ENCODE data around the gene MACROD1.
A peak's percentile ranks its signal among the peaks of the same experiment; 100 is the strongest.

The MACROD1 gene, protein sequence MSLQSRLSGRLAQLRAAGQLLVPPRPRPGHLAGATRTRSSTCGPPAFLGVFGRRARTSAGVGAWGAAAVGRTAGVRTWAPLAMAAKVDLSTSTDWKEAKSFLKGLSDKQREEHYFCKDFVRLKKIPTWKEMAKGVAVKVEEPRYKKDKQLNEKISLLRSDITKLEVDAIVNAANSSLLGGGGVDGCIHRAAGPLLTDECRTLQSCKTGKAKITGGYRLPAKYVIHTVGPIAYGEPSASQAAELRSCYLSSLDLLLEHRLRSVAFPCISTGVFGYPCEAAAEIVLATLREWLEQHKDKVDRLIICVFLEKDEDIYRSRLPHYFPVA

DNA sequence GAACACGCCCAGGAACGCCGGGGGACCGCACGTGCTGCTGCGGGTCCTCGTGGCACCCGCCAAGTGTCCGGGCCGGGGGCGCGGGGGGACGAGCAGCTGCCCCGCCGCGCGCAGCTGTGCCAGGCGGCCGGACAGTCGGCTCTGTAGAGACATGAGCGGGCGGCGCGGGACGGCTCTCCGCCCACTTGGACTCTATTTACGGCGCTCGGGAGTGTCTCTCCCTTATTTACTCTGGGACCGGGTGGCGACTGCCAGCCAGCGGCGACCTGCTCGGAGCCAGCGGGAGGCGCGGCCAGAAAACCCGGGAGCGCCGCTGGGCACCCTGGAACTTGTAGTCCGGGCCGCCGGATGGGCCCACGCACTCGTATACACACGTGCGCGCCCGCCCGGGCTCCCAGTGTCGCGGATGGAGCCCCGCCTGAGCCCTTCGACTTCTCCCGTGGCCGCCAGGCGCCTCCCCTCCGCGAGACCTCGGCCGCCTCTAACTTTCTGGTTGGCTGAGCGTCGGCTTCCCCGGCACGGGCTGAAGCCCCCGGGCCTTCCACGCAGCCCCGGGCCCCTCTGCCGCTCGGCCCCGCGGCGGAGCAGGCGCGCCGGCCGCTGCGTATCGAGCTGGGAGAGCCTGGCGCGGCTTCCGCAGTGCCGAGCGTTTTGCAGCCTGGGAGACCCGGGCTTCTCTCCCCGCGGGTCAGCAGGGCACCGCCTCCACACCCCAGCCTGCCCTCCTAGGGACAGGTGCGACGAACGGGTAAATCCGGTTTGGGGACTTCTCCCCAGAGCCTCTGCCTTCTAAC lies at the start of gene MACROD1:
Gene MACROD1 (minus strand): TSS at position 272 of the 794 bp plus-strand sequence. CDS start 119 bp downstream, at position 153.
- peak; percentile 96 for DNase-seq

DNA sequence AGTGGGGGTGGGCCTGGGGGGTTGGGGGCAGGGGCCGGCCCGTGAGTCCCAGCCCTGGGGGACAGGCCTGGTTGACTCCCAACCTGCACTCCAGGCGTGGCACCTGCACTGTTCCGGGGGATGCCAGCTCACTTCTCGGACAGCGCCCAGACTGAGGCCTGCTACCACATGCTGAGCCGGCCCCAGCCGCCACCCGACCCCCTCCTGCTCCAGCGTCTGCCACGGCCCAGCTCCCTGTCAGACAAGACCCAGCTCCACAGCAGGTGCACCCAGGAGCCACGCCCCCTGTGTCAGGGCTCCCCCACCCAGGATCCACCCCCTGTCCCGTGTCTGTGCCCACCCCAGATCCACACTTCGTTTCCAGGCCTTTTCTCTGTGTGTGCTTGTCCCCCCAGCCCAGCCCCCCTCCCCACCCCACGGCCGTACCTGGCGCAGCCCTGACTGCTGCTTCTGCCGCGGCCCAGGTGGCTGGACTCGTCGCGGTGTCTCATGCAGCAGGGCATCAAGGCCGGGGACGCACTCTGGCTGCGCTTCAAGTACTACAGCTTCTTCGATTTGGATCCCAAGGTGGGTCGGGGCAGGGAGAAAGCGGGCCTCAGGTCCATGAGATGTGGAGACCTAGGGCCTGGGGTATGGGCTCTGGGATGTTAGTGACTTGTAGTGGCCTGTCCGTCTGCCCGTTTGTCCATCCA lies 45.4 kb upstream of the MACROD1 start:
- no peak for DNase-seq

DNA sequence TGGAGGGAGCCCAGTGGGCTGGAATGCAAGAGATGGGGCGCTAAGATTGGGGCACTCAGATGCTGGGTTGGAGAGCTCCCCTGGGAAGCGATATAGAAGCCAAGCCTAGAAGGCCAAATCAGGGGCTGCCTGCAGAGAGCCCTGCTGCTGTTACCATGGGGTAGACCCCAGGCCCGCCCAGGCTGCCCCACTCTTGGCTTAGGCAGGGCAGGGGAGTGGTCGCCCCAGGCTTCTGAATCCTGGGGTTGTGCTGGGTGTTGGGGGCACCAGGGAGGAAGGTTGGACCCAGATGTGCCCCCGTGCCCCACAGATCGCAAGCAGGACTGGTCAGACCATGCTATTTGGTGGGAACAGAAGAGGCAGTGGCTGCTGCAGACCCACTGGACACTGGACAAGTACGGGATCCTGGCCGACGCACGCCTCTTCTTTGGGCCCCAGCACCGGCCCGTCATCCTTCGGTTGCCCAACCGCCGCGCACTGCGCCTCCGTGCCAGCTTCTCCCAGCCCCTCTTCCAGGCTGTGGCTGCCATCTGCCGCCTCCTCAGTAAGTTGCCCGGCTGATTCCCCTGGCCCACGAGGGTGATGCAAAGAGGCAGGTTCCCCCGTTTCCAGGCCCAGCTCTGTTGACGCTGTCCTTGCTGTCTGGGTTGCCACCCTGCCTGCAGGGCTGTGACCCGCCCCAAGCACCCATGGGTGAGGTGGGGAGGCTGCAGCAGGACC lies 44.5 kb upstream of the MACROD1 start:
- DNase-seq = no peak

DNA sequence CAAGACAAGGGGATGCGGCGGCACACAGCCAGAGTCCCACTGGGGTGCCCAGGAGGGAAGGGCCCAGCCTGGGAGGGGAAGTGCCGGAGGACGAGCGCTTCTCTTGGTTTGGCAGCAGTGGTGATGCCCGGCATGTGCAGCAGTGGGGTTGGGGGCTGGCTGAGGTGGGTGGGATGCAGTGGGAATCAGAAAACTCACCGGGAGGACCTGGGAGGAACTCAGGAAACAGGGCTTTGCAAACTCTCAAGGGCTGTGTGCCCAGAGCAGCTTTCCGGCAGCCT lies 43.6 kb upstream of the MACROD1 start:
- no peak for DNase-seq

DNA sequence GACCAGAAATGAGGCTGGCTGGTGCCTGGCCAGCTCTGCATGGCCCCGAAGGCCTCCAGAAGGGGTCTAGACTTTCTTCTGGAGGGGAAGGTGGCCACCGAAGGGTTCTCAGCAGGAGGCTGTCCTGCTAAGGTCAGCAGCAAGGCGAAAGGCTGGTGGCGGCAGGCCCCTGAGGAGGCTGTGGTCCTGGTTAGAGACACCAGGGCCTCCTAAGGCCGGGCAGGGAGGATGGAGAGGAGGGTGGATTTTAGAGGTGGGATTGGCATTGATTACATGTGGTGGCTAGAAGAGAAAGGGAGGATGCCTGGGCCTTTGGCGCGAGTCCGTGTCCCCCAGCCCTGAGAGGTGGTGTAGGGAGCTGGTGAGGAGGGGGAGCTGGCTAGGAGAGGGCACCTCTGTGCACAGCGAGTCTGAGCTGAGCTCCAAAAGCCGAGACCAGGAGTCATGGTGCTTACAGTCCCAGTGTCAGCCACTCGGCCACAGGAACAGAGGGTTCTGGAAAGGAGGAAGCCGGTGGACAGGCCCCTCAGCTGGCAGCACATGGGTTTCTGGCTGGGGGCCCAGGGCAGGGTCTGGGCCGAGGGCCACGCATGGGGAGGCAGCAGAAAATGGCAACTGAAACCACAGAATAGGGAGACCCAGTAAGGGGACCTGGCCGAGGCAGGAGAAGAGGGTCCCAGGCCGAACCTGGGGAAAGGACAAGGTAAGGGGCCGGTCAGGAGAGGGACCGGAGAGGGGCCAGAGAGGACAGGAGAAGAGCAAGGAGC lies 43.1 kb upstream of the MACROD1 start:
- DNase-seq = no peak

DNA sequence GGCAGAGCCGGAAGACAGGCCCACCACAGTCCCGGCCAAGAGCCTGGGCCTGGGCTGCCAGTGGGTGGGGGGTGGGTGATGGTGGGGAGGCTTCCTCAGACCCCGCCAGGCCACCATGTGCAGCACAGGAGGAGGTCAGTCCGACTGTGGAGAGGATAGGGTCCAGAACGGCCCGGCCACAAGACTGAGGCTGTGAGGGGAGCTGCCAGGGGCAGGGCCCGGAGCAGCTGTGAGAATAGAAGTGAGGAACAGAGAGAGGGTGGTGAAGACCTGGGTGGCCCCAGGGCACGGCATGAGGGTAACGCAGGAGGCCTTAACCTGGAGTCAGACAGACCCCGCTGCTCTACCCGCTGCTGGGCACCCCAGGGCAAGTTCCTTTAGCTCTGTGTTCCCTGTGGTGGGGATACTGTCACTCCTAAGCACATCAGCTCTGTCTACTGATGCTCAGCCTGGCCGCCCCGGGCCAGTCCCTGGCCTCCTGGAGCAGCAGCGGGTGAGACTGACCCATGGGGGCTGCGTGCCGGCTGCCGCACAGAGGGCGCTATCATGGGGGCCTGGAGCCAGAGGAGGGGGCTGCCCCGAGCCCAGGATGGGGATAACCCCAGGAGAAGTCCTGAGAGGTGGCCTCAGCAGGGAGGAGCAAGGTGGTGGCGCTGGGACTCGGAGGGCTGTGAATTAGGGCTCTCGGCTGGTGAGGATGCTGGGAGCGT lies 42.3 kb upstream of the MACROD1 start:
- DNase-seq = no peak

DNA sequence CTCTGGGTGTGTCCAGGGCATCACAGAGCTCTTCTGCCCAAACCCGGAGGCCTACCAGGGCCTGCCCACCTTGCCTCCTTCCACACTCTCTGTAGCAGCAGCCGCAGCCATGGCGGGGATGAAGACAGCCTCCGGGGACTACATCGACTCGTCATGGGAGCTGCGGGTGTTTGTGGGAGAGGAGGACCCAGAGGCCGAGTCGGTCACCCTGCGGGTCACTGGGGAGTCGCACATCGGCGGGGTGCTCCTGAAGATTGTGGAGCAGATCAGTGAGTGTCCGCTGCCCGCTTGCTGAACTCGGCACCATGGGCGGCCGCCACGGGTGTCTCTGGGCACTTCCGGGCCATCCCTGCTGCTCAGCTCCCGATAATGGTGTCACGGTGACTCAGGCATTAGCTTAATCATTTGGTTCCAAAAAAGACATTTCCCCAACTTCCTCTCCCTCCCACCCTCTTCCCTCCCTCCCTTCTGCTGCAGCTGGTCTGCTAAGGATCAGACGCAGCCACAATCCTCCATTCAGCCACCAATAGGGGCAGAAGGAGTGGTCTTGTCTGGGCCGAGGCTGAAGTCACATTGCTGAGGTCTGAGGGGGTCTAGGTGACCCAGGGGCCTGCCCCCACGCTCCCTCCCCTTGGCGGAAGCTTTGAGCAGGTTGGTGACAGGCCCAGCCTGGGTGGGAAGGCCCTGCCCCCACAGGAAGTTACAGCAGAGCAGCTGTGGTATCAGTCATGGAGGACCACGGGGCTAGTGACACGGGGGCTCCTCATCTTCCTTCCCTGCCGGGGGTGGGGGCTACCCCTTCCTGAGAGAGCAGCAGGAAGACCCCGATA lies 41.6 kb upstream of the MACROD1 start:
- DNase-seq = no peak

DNA sequence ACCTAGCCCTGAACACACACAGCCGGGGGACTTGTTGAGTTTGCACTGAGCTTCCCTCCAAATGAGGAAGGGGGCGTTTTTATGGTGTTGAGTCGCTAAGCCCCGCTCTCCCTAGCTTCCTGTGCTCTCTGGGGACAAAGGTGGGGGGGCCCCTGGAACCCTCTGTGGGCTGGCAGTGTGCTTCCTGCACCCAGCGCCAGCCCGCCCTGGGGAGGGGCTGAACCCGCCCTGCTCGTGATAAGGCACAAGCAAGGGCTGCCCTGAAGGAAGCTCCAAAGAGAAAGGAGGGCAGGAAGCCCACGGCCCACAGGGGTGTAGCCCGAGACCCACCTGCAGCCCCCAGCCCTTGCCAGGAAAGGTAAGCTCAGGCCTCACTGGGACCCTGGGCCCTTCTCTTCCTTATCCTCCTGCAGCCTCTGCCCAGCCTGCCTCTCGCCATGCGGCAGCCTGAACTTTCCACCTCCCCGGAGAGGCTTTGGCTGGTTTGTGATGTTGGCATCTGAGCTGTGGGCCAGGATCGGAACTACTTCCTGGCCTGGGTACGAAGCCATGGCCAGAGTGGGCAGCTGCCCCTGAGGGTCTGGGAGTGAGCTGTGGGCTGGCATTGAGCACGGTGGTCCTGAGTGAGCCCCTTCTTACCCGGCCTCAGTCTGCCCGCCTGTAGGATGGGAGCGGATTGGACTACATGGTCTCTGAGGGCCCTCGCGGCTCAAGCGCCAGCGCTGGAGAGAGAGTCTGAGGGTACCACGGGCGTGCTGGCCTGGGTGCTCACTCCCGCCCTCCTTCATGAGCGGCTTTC lies 40.7 kb upstream of the MACROD1 start, which contains the start of gene FERMT3:
Gene FERMT3 (plus strand): TSS at position 265 of the 799 bp plus-strand sequence. CDS start 644 bp downstream, outside the sequence.
- DNase-seq = no peak

DNA sequence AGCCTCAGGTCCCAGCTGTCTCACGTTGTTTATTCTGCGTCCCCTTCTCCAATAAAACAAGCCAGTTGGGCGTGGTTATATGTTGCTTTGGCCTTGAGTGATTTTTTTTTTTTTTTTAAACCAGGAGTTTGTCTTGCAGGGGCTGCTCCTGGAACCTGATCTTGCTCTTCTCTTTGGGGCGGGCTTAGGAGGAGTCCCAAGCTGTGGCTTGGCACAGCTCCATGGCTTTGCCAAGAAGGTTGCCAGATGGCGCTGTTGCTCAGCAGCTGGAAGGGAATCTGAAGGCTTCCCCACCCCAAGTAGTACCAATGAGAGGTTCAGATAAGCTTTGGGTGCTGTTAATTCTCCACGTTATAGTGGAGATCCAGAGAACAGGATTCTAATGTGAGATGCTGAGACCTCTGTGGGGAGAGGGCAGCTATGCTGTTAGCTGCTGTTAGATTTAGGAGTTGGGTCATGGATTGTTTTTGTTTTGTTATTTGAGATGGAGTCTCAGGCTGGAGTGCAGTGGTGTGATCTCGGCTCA lies 38.6 kb upstream of the MACROD1 start:
- DNase-seq = peak; percentile 59

DNA sequence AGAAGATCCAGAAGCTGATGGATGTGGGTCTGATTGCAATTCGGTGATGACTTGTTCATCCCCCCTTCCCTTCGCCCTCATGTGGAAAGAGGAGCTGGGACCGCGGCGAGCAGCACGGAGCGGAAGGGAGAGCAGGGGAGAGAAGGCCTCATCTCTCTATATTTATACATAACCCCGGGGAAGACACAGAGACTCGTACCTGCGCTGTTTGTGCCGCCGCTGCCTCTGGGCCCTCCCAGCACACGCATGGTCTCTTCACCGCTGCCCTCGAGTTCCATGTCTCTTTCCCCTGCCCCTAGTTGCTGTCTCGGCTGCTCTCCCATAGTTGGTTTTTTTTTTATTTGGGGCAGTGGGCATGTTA lies 38.1 kb upstream of the MACROD1 start:
- no peak for DNase-seq

DNA sequence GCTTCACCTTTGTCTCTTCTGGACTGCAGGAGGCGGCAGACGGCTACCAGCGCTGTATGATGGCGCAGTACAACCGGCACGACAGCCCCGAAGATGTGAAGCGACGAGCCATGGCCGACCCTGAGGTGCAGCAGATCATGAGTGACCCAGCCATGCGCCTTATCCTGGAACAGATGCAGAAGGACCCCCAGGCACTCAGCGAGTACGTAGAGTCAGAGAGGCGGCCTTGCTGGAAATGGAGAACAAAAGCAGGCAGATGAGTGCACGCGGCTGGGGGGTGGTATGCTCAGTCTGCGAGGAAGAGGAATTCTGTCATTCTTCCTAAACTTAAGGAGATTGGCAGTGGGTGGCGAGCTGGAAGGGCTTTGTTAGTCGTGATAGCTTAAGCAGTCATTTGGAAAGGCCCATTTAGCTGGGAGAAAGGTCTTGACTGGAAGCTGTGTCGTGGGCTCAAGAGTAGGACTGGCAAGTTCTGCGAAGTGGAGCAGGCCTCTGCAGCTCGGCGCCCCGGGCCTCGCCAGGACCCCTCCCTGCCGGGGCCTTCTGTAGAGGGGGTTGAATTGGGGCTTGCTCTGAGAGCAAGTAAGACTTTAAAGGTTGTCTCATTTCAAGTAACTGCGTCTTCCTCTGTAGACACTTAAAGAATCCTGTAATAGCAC lies 37.6 kb upstream of the MACROD1 start:
- no peak for DNase-seq

DNA sequence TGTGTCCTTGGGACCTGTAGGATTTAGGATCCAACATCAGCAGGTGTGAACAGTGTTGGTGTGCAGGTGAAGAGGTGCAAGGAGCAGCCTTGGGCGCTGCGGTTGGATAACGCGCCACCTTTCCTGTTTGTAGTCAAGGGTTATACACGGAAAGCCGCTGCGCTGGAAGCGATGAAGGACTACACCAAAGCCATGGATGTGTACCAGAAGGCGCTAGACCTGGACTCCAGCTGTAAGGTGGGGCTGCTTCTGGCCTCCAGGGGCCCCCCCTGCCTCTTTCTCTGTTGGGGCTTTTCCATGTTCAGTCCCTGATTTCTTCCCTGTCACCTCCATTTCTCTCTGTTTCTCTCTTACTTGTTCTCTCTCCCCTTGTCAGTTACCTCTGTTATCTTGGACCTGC lies 37.1 kb upstream of the MACROD1 start:
- no peak for DNase-seq

DNA sequence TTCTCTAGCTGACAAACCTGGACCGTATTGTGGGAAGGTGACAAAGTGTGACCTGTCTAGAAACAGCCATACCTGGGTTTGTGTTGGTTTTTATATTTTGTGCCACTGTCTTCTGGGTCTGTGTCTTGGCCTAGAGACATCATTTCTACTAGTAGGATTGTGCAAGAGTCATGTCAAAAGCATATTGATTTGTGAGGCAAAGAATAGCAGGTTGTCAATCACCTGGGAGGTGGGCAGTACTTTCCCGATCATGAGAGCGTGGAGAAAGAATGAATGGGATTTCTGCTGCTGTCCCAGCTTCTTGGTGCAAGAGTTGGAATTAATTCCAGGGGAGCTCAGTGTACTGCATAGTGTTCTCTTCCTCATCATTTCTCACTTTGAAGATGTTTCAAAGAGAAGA lies 35.6 kb upstream of the MACROD1 start:
- no peak for DNase-seq

DNA sequence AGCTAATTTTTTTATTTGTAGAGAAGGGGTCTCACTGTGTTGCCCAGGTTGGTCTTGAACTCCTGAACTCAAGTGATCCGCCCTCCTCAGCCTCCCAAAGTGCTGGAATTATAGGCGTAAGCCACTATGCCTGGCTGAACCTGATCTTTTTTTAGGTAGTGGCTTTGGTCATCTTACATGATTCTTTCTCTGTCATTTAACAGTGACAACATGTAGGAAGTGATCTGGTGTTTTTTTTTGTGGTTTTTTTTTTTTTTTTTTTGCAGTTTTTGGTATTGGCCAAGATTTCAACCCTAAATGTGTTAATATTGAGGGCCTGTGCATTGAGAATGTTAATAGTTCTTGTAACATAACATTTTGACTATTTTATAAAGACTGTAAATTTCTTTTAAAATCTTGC lies 32.6 kb upstream of the MACROD1 start:
- DNase-seq = no peak

DNA sequence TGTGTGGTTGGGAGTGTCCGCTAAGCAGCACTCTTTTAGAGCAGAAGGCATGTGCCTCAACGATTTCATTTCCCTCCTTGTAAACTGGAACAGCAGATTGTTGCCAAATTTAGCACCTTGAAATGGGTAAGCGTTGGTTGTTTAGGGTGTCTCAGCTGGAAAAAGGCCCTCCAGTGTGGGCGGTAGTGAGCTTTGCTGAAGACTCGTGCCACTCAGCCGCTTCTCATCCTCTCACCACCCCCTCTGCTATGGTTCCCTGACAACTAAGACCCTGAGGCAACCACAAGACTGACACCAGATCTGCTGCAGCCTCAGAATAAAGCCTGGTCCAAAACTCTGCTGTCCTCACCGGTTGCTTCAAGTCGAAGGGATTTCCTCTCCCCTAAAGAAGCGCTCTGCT lies 30.7 kb upstream of the MACROD1 start:
- no peak for DNase-seq

DNA sequence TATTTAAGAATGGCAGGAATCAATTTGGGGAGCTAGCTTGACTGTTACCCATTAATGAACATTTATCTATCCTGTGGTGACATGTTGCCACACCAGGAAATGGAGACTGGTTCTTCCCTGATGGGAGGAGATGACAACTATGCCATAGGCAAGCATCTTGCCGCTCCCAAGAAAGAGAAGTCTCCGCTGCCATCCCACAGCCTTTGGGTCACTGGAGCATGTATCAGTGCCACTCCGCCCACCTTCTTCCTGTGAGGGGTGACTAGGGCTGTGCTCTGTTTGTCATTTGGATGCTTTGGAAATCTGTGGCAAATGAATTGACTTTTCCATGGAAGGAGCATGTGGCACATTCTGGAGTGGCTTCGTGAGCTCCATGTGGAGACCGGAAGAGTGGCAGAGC lies 26.5 kb upstream of the MACROD1 start:
- no peak for DNase-seq

DNA sequence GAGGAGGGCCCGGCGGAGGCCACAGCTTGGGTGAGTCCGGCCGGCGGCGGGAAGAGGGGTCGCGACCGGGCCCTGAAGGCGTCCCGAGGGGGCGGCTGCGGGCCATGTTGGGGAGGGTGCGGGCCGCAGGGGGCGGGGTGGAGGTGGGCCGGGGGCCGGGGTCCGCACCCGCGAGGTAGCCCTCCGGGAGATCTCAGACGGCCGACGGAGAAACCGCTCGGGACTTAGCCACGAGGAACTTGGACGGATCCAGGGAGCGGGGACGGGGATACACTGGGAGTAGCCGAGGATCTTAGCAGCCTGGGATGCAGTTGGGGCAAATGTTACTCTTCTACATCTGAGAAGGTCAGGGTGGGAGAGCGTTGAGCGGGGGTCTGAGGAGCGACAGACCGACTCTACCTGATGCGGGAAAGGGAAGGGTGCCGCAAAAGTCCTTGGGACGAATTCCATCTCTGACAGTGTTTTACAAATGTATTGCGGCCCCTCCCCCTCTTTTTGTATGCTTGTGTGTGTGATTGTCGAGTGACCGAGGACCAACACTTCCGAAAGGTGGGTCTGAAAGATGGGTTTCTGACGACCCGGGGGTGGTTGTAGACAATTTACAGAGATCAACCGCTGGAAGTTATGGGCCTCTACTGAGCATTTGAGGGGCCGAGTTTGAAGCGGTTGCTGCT lies 20.7 kb upstream of the MACROD1 start:
- DNase-seq = no peak

DNA sequence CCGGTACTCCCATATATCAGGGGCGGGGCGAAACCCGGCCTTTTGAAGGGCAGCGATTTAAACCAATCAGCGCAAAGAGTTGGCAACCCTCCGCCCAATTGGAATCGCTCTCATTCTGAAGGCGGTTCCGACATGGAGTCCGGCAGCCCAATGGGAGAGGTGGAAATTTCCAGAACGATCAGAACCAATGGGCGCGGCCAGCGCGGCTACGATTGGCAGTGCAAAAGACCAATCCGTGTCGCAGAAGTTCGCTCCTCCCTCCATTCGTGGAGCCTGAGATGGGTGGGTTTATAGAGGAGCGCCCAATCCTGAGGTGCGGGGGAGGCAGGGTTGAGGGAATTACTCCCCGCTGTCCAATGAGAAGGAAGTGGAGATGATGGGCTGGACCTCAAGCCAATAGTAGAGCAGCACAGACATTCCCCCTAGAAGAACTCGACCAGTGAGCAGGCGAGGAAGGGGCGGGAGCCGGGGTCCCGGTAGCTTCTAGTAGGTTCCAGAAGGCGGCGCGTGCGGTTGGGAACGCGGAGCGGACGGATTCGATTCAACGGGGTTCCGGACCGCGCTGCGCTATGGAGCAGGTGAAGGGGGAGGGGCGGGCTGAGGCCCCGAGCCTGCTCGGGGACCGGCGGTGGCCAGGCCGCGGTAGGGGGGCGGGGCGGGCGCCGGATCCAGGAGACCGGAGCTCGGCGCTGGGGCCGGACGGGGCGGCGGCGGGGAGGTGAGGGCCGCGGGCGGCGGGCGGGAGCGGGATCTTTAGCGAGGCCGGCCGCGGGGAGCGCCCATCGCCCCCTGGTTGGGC lies 20.0 kb upstream of the MACROD1 start, which contains the start of gene STIP1:
Gene STIP1 (plus strand): TSS at position 479 of the 799 bp plus-strand sequence. CDS start 91 bp downstream, at position 570.
- DNase-seq = peak; percentile 99

All from NCI-H510A (cell line).